Measurements from ENCODE around the gene ADPRHL1.

ADPRHL1 gene

DNA sequence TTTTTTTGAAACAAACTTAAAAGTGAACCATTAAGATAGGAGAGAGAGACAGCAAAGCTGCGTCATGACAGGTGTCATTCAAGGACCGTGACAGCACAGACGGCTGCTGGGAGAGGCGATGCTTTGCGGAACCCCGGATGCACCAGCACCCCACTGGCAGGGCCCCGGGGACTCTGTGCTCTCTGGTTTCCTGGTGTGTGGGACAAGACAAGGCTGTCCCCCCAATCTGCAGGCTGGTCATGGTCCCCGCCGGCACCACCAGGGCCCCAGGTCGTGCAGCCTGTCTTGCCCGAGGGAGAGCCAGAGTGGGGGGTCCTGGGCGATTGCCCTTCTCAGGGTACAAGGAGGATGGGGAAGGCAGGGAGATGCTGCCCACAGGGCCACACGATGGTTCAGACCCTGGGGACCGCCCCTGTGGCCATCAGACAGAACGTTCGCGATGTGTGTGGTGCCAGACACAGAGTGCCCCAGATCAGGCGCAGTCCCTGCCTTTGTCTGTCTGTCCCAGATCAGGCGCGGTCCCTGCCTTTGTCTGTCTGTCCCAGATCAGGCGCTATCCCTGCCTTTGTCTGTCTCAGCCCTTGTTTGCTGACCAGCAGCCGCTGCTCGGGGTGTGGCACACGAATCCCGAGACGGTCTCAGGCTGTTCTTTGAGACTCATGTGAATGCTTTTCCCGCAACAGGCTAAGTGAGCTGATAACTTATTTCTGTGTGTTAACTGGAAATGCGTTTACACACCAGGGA is 36.1 kb downstream of the ADPRHL1 start:
- no peak for DNase-seq (ENCODE audit: low read depth in 3 of 3)

DNA sequence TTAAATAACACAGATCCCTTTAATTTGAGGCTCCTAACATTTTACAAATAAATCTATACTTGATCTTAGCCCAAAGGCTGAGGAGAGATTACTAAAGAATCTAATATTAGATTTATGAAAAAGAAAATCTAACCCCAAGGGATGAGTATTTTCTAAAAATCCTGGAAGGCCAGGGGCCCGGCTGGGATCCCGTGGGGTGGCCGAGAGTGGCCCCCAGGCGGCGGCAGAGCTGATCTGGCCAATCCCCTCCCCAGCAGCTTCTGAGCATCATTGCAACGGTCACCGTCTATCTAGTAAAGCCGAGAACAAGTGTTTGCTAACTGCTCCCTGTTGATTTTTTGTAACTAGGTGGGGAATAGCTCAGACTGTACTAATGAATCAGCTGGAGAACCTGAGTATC is 37.5 kb downstream of the ADPRHL1 start:
- DNase-seq (ENCODE audit: low read depth in 3 of 3) = no peak

DNA sequence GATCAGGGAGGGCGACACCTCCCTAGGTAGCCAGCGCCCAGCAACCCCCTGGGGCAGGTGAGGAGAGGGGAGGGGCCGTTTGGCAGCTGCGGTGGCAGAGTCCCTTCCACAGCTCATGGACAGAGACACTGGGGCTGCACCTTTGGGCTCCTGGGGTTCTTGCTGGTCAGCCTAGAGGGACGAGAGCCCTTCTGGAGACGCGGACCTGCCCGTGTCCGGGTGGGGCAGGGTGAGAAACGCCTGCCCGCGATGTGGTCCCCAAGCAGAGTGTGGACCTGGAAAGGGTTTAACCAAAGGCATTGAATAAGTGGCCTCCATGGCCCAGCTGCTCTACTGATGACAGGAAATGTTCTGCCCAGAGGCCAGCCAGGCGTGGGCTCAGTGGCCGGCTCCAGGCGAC is 38.3 kb downstream of the ADPRHL1 start:
- no peak for DNase-seq (ENCODE audit: low read depth in 3 of 3)

DNA sequence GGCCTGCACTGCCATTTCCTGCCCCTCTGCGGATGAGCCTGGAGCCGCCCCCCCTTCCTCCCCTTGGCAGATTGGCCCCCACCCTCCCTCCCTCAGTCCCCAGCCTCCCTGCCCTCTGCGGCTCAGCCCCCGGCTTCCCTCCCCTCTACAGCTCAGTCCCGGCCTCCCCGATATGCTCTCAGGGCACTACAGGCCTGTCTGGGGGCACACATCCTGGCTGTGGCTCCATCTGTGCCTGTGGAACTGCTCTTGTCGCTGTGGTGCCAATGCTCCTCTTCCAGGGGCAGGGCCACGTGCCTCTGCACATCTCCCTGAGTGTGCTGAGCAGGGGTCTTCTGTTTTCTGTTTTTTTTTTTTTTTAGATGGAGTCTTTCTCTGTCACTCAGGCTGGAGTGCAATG is 39.0 kb downstream of the ADPRHL1 start:
- no peak for DNase-seq (ENCODE audit: low read depth in 3 of 3)

DNA sequence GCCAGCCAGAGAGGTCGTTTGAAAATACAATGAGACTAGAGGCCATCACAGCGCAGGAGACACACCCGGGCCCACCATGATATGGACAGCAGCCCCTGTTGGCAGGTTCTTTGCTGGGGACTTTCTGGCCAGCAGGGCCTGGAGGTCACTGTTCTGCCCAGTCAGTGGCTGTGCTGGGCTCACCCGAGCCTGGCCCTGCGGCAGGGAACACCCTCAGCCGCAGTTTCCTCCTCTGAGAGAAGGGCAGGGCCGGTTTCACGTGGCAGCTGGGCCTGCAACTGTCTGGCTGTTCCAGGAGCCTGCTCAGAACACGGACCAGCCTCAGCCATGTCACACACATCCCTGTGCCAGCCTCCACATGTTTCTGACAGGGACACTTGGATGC is 39.4 kb downstream of the ADPRHL1 start:
- DNase-seq (ENCODE audit: low read depth in 3 of 3) = no peak

DNA sequence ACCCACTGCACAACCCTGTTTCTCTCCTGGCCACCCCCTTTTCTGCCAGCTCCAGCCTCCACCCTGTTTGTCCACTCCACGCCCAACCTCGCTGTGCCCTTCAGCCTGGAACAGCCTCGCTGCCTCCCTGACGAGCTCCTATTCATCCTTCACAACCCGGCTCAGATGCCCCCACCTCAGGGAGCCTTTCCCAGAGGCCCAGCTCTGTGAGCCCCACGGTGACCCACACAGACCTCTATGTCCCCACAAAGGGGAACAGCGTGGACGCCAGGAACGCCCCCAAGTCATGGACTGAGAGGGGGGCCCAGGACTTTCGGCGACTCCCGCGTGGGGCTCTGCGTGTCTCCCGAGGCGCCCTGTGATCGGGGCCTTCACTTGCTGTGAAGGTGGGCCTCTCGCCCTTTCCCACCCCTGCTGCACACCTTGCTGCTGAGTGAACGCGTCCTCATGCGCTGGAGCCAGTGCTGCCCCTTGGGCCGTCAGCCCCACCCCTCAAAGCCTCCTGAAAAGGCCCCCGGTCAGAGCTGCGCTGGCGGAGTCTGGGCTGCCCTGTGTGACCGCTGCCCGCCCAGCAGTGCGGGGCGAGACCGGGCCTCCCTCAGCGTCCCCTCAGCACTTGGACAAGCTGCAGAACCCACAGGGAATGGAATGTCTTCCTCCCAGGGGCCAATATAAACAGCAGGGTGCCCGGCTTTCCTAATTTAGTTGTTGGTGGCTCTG is 40.0 kb downstream of the ADPRHL1 start:
- DNase-seq (ENCODE audit: low read depth in 3 of 3) = no peak

DNA sequence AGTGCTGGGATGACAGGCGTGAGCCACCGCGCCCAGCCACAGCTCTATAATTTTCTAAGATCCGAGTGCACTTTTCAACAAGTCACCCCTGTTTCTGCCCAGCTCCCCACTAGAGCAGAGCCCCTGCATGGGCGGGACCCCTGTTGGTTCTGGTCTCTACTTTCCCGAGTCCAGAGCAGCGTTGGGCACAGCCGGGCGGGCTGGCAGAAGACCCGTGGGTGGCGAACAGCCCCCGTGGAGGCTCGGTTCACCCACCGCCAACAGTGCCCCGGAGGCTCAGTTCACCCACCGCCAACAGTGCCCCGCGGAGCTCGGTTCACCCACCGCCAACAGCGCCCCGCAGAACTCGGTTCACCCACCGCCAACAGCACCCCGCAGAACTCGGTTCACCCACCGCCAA is 40.8 kb downstream of the ADPRHL1 start:
- DNase-seq (ENCODE audit: low read depth in 3 of 3) = no peak

DNA sequence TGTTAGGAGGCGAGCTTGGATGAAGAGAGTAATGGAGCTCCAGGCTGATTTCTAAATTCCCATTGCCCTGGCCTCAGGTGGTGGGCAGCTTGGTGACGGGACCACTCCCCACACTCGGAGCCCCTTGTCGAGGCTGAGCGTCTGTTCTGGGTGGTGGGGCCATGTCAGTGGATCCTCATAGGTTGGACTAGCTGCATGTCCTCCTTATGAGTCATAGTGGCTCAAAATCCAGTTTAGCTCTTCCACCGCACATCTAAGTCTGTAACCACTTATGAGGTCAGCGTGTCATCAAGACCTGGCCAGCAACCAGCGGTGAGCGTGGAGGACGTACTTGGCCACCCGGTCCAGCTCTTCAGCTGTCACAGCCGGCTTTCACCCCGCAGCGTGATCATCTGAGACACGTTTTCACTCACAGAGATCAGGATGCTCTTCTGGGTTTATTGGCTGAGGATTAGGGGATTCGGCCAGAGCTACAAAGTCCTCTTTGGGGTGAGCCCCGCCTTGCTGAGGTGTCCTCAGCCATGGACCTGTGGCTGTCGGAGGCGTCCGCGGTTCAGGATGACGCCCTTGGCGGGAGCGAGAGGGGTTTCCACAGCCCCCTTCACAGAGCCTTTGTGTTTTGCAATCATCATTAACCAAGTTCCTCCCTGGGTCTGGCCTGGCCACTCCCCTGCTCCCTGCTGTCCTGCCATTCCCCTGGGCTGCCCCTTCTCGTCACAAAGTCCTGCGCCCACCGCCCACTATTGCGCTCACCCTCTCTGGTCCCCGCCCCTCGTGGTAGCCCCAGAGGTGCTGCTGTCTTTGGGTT is 41.9 kb downstream of the ADPRHL1 start:
- no peak for DNase-seq (ENCODE audit: low read depth in 3 of 3)

DNA sequence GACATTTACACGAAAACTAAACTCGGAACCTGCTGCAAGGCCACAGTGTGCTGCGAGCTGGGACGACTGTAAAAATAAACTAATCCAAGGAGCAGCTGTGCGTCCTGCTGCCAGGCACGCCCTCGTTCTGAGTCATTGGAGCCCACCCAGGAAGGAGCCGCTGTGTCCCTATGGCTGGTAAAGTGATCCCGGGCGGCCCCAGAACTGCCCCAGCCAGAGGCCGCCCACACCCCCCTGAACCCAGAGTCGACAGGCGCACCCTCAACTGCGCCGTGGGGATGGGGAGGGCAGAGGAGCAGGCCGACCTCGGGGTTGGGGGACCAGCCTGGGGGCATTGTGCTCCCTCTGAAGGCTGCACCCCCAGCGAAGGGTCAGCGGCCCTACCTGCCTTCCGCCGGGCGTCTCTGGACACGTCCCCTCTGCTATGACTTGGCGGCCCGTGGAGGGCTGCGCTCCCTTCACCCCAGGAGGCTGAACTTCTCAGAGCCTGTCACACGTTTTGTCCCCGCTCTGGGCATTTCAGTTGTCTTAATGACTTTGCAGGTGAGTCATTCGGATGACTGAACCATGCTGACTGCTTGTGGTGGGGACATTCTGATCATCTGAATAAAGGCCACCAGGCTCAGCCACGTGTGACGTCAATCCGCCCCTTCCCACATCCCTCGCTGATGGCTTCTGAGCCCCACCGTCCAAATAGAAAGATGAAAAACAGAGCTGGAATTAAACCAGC is 42.7 kb downstream of the ADPRHL1 start:
- DNase-seq (ENCODE audit: low read depth in 3 of 3) = no peak

DNA sequence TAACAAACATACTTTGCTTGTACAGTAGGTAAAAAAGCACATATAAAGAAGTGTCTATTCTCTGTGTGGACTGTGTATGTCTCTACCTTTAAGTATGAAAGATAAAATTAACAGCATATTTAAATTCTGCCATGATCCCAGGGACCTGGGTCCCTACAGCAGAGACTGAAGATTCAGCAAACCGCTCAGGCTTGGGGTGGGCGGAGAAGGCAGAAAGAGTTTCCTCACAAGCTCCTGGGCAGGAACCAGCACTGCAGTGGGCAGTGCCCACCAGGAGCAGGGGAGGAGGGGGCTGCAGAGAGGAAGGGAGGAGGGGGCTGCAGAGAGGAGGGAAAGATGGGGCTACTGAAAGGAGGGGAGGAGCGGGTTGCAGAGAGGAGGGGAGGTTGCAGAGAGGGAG is 44.7 kb downstream of the ADPRHL1 start:
- no peak for DNase-seq (ENCODE audit: low read depth in 3 of 3)

DNA sequence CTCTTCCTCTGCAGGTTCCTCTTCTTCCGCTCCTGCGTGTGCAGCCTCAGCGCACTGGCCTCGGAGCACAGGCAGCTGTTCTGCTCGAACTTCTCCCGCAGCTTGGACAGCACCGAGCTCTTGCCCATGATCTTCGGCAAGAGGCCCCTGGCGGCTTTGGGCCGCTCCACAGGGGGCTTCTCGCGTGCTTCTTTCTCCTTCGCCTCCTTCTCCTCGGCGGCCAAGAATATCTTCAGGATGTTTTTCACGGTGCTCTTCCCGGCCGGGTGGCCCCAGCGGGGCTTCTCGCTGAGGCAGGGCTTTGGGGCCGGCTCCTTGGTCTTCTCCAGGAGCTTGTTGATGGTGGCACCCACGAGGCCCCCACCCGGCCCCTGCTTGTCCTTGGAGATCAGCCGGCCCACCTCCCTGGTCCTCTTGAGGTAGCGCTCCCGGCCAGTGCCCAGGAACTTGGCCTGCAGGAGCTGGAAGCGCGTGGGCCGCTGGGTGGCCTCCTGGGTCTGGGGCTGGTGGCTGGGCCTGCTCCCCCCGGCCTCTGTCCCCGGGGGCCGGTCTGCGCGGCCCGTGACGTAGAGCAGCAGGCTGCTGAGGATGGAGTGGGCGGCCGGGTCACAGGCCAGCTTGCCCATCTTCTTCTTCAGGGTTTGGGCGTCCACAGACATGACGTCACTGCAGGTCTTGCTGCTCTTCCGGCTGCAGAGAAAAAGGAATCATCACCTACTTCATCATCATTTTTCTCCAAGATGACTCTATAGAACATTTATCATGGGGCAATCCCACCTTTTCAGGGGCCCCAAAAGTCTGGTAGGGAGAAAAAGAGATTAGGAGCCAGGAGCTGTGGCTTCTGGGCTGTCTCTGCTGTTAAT is 45.5 kb downstream of the ADPRHL1 start:
- no peak for DNase-seq (ENCODE audit: low read depth in 3 of 3)

DNA sequence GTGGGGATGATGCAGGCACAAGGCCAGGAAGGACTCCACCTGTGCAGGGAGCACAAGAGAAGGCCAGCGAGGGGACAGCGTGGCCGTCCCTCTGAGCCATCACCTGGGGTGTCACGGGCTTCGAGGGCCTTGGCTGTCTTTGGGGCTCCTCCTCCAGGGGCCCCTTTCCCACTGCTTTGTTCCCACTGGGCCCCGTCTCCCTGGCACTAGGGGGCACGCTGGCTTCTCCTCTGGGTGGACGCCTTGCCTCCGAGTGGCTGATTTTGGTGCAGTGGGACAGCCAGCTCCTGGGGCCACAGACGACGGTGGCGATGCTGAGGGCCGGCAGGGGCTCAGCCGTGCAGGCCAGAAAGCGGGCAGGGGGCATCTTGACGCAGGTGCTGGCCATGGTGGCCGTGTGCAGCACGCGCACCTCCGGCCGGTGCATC is 46.2 kb downstream of the ADPRHL1 start:
- DNase-seq (ENCODE audit: low read depth in 3 of 3) = no peak

DNA sequence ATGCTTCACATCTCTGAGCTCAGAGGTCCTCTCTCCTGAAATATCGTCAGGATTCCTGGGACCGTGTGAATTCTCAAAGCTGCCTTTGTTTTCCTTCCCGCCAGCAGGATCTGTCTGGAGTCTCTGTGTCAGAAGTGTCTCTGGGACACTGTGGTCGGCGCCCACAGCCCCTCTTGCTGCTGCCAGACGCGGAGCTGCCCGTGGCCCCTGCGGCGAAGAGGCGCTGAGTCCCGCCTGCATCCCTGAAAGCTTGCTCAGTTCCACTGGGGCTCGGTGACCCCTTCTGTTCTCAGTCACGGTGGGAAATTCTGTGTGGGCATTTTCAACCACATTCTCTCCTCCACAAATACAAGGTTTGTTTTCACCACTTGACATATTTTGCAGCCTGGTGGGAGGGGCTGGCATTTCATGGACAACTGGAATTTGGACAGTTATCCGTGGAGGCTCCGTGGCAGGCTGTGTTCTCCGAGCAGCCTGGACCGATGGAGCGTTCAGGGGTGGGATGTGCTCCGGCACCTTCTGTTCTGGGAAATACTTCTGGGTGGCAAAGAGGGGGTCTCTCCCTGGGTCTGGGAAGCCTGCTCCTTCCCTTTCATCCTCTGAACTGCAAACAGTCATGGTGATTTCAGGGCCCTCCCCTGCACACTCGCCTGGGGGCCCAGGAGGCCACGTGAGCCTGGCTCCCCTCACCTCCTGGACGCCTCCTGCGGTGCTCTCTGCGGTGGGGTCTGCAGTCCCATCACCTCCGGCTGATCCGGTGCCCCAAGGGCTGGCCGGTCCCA is 46.8 kb downstream of the ADPRHL1 start:
- no peak for DNase-seq (ENCODE audit: low read depth in 3 of 3)

DNA sequence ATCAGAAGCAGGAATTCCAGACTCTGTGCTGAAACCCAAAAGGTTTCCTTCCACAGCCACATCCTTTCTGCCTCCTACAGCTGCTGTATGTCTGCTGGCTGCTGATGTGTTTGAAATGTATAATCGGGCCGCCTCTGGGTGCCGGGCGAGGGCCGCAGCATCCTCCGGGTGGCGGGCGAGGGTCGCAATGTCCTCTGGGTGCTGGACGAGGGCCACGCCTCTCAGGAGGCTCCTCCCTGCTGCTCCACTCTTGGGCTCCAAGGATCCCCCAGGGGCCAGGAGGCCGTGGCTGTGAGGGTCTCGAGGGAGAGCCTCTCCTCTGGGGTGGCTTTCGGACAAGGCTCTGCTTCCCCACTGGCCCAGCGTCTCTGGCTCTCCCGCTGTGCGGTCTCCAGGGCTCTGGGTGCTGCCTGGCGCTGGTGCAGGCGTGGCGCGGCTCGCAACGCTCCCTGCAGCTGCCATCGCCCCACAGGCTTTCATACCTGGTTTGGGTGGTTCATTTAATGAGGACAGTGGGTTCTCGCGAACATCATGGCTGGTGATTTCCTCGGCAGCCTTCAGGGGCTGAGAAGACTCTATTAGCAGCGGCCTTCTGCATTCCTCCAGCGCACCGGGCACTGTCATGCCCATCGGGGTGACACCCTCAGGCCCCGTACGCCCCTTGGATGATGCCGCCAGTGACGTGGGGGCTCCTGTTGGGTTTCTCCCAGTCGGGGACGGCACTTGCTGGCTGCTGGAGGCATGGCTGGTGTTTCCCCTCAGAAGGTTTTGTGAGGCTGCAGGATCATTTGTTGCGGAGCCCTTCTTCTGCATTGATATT is 47.6 kb downstream of the ADPRHL1 start:
- DNase-seq (ENCODE audit: low read depth in 3 of 3) = no peak

DNA sequence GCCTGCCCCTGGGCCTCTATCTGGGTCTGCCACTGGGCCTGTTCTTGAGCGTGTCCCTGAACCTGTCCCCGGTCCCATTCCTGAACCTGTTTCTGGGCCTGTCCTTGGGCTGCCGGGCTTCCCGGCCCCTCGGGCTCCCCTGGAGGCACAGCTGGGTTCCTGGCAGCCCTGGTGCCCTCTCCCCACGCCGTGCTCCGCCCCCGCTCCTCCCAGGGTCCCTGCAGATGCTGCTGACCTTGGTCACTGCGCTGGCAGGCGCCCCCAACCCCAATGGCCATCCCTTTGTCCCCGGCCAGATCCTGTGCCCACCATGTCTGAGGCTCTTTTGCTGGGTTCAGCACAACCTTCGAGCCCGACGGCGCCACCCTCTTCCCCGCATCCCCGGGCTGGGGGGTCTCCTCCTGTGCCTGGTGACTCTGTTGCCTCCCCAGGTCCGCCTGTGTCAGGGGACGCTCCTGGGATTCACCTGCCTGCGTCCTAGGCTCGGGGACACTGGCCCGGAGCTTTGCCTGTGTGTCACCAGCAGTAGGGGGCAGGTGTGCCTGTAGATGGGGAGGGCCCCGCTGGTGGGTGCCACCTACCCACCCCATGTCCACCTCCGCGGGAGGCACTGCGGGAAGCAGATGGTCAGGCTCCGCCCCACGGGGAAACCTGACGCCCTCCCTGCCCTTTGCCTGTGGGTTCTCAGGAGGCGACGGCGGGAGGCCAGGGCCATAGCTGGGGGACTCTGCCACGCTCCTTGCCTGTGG is 48.4 kb downstream of the ADPRHL1 start:
- DNase-seq (ENCODE audit: low read depth in 3 of 3) = no peak

DNA sequence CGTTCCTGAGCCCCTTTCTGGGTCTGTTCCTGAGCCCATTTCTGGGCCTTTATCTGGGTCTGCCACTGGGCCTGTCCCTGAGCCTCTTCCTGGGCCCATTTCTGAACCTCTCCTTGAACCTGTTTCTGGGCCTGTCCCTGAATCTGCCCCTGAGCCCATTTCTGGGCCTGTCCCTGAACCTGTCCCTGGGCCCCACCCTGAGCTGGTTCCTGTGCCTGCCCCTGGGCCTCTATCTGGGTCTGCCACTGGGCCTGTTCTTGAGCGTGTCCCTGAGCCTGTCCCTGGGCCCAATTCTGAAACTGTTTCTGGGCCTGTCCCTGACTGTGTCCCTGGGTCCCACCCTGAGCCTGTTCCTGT is 48.9 kb downstream of the ADPRHL1 start:
- no peak for DNase-seq (ENCODE audit: low read depth in 3 of 3)

DNA sequence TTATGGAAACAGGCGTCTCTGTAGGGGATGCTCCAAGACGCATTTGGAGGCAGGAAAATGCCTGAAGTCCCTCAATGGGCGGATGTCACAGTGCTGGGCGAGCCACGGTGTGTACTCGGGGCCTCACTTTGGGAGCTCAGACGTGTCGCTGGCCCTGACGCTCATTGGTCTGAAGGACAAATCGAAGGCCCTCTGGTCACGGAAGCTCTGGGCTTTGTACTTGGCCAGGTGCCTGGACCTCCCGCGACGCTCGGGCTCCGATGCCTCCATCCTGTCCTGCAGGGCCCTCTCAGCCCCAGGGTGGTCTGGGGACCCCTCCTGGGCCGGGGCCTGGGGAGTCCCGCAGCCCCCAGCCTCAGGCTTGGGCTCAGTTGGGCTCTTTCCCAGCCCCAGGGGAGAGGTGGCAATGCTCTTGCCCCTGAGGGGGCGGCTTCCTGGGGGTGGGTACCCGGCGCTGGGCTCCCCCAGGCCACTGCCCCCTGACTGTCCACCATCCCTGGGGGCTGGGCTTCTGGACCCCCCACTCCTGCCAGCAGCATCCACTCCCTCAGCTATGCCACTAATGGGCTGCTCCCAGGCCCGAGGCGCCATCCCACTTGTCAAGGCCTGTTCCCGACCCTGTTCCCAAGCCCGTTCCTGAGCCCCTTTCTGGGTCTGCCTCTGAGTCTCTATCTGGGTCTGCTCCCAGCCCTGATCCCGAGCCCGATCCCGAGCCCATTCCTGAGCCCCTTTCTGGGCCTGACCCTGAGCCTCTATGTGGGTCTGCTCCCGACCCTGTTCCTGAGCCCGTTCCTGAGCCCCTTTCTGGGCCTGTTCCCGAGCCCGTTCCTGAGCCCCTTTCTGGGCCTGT is 49.8 kb downstream of the ADPRHL1 start:
- DNase-seq (ENCODE audit: low read depth in 3 of 3) = no peak
